Stimulated activated CD4-positive, alpha-beta T cell treated with anti-CD3 and anti-CD28 coated beads, Interleukin-1b, Interleukin-23, amount 100 ng/mL, for 24 hours (primary cell): ENCODE results near the gene SCT.
"Not testable (repeated sequence)": the region's sequence is repeated elsewhere in the genome, so short reads cannot be mapped to it uniquely, and the experiment has no call there.

Experiments
- DNase-seq, 4 experiments: peaks; one replicate each; pipeline ENCODE4 v3.0.0-alpha.2; 2020; ENCODE audit warnings: low read depth in 4 of 4, low spot score in 1 of 4

Gene SCT

GRCh38 chr11:626475-627307, at the start of gene SCT:
SCT (minus strand) TSS chr11:627181; CDS start chr11:627143, 38 bp downstream.
- DNase-seq: no peak

- no peak for DNase-seq
These were observed 47.4 kb upstream of the SCT start for GRCh38 chr11:674406-674805.

- no peak for DNase-seq
These were observed 46.9 kb upstream of the SCT start for GRCh38 chr11:673866-674265.

- DNase-seq: no peak
These were observed 38.8 kb upstream of the SCT start for GRCh38 chr11:665704-666281.

GRCh38 chr11:665062-665703, 38.2 kb upstream of the SCT start:
- DNase-seq: no peak

- DNase-seq: no peak
These were observed 35.8 kb upstream of the SCT start for GRCh38 chr11:662689-663274.

- DNase-seq: no peak
These were observed 33.9 kb upstream of the SCT start for GRCh38 chr11:660681-661444.

- DNase-seq: no peak
These were observed 33.3 kb upstream of the SCT start for GRCh38 chr11:660281-660680.

- DNase-seq: no peak
These were observed 32.6 kb upstream of the SCT start for GRCh38 chr11:659532-660085.

GRCh38 chr11:657691-658126, 30.7 kb upstream of the SCT start:
- DNase-seq: no peak

- DNase-seq: no peak
These were observed 29.9 kb upstream of the SCT start for GRCh38 chr11:656866-657265.

- no peak for DNase-seq
These were observed 29.4 kb upstream of the SCT start for GRCh38 chr11:656426-656825.

GRCh38 chr11:655036-655726, 28.2 kb upstream of the SCT start:
- DNase-seq: no peak

GRCh38 chr11:654444-654843, 27.5 kb upstream of the SCT start:
- DNase-seq: not testable (repeated sequence)

GRCh38 chr11:653837-654236, 26.9 kb upstream of the SCT start:
- no peak for DNase-seq

GRCh38 chr11:653136-653535, 26.2 kb upstream of the SCT start:
- not testable (repeated sequence) for DNase-seq

- DNase-seq: no peak
These were observed 23.5 kb upstream of the SCT start for GRCh38 chr11:650482-650881.

GRCh38 chr11:647672-648158, 20.7 kb upstream of the SCT start:
- DNase-seq: not testable (repeated sequence)

GRCh38 chr11:646214-646613, 19.2 kb upstream of the SCT start:
- no peak for DNase-seq

- no peak for DNase-seq
These were observed 18.6 kb upstream of the SCT start for GRCh38 chr11:645536-645935.
